ENCODE measurements around the gene CELF6. TPM values are rescaled to one million over a fixed set of nuclear protein-coding genes. Genes with fewer than 3 reads are reported as not detected.

CELF6 gene
- polyA plus RNA-seq, 1 of the 3 experiments (the other 2 are of a cell fraction), result 0.20 TPM

DNA sequence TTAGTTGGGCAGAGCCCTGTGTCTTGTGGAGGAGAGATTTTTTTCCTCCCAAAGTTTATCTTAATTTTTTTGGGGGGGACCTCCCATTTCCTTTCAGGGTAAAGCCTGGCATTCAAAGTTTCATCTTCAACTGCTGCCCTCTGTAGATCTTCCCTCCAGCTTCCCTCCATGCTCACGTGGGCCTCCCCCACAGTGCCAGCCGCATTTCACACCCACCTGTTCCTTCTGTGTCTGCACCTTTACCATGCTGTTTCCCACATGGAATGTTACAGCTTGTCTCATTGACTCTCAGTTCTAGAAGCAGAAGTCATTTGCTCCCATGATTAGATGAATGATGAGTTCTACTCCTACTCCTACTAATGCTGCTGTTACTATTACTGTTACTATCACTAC, 6.5 kb downstream of the CELF6 start:
- peaks cover 4% of the 10 kb centered on the region; the same call in 1 of the 2 replicates for H3K27me3 ChIP-seq (ENCODE audit: insufficient read depth)
- H4K20me1 ChIP-seq (ENCODE audit: insufficient read depth), result no peaks in the 10 kb centered on the region
- H3K9me3 ChIP-seq, result no peaks in the 10 kb centered on the region
- H3F3A ChIP-seq (replicated peaks; ENCODE audit: insufficient read depth), result no peaks in the 10 kb centered on the region
- TF ChIP-seq TEAD4 (IDR thresholded peaks at IDR 0.05; ENCODE audit: borderline replicate concordance, insufficient read depth), result no peak
- no peak for TF ChIP-seq NFIC (IDR thresholded peaks at IDR 0.05; ENCODE audit: borderline replicate concordance)
- TF ChIP-seq, protein P1, sequence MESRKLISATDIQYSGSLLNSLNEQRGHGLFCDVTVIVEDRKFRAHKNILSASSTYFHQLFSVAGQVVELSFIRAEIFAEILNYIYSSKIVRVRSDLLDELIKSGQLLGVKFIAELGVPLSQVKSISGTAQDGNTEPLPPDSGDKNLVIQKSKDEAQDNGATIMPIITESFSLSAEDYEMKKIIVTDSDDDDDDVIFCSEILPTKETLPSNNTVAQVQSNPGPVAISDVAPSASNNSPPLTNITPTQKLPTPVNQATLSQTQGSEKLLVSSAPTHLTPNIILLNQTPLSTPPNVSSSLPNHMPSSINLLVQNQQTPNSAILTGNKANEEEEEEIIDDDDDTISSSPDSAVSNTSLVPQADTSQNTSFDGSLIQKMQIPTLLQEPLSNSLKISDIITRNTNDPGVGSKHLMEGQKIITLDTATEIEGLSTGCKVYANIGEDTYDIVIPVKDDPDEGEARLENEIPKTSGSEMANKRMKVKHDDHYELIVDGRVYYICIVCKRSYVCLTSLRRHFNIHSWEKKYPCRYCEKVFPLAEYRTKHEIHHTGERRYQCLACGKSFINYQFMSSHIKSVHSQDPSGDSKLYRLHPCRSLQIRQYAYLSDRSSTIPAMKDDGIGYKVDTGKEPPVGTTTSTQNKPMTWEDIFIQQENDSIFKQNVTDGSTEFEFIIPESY (IDR thresholded peaks at IDR 0.05; ENCODE audit: borderline replicate concordance, low read depth), result no peak
- no peak for TF ChIP-seq GABPA (IDR thresholded peaks at IDR 0.05; ENCODE audit: low read depth)
- no peak for TF ChIP-seq SIN3A (IDR thresholded peaks at IDR 0.05; ENCODE audit: borderline replicate concordance, low read depth, low read length)
- no peak for TF ChIP-seq FOSL2 (IDR thresholded peaks at IDR 0.05; ENCODE audit: borderline replicate concordance, low read depth)
- no peak for TF ChIP-seq TAF1 (IDR thresholded peaks at IDR 0.05; ENCODE audit: borderline replicate concordance, low read depth, low read length)
- TF ChIP-seq TCF12 (IDR thresholded peaks at IDR 0.05), result no peak
- TF ChIP-seq EZH2phosphoT487 (IDR thresholded peaks at IDR 0.05; ENCODE audit: borderline replicate concordance, low read depth), result no peak
- TF ChIP-seq RCOR1 (IDR thresholded peaks at IDR 0.05; ENCODE audit: low read length), result no peak
- no peak for TF ChIP-seq FOXM1 (IDR thresholded peaks at IDR 0.05; ENCODE audit: low read depth)
- TF ChIP-seq YY1 (IDR thresholded peaks at IDR 0.05; ENCODE audit: low read depth), result no peak
- no peak for TF ChIP-seq PBX3 (IDR thresholded peaks at IDR 0.05)
- no peak overlapping the region for H3K4me3 ChIP-seq (ENCODE audit: low read depth in 2 of 2, low read length in 1 of 2)
- WGBS (ENCODE audit: low lambda C conversion rate), result 41% methylated on average over 2 of the region's 2 CpGs
- peaks cover 0 to 9% of the 10 kb centered on the region in 2 experiments; a peak in 1 of 4 replicates for H3K4me1 ChIP-seq (ENCODE audit: control insufficient read depth in 1 of 2, insufficient read depth in 2 of 2, low read depth in 1 of 2, low read length in 1 of 2)
- no peak overlapping the region for H2AFZ ChIP-seq (ENCODE audit: low read depth)
- no peaks in the 10 kb centered on the region for H3K36me3 ChIP-seq (replicated peaks in 1 of 2; ENCODE audit: control insufficient read depth in 1 of 2, insufficient read depth in 2 of 2, low read length in 1 of 2)
- ChIA-PET POLR2A (interaction anchor here (1.1 to 1.2 kb wide), 2 partner anchors 13 to 62 kb away, joined by 3 to 4 read pairs; no protein-coding TSS in a partner anchor), CTCF (interaction anchor here (0.8 to 1.9 kb wide), 17 partner anchors 9 to 357 kb away, joined by 3 to 14 read pairs (median 5); partner anchors contain the start of gene HEXA)
- no peak overlapping the region for H3K9ac ChIP-seq
- H3K79me2 ChIP-seq (ENCODE audit: insufficient read depth), result no peaks in the 10 kb centered on the region
- H3K4me2 ChIP-seq, result no peak overlapping the region
- H3K9me2 ChIP-seq, result no peaks in the 10 kb centered on the region
- H3K27ac ChIP-seq (ENCODE audit: low read depth in 2 of 2, low read length in 1 of 2), result no peak overlapping the region
- no peak for DNase-seq
